ENCODE measurements around the gene QSOX2.

GRCh38 chr9:136252281-136252680 is 6.7 kb upstream of the QSOX2 start:
- TF ChIP-seq CTCF (conservative IDR thresholded peaks at IDR 0.05; ENCODE audit: low read length) (no peak), EZH2phosphoT487 (IDR thresholded peaks at IDR 0.05; ENCODE audit: borderline replicate concordance, low read depth, low read length) (no peak)
